ENCODE results near the gene CCNJ. TPM values are rescaled to one million over a fixed set of nuclear protein-coding genes. Genes with fewer than 3 reads are reported as not detected.

Gene CCNJ
- total and polyA plus RNA-seq, 2 of the 13 experiments (the other 11 are each of a cell fraction or from before 2014, with no cell fraction given), result 14.1 to 21.5 TPM

DNA sequence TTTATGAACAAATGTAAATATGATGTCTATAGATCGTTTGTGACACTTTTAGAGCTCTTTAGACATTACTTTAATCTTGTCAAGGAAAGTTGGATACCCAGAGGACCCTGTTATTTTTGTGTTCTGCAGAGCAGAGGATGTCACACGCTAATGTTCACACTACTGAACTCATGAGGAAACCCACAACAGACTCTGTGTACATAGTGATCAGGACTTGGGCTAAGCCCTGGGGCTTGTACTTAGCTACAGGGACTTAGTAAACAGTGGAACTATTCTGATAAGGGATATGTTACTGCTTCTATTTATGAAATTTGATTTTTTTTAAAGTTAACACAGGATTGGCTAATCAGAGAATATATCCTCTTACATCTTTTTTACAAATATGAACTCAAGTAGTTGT lies 50.6 kb downstream of the CCNJ start (continued):
- TF ChIP-seq ZNF615 (CRISPR knock-in tag; IDR thresholded peaks at IDR 0.05; ENCODE audit: borderline replicate concordance) (no peak), SIN3A (IDR thresholded peaks at IDR 0.05; ENCODE audit: borderline replicate concordance, low read depth, low read length) (no peak), PHF8 (CRISPR knock-in tag; IDR thresholded peaks at IDR 0.05) (no peak), TAF15 (IDR thresholded peaks at IDR 0.05; ENCODE audit: low read depth, low read length, poor library complexity, severe bottlenecking) (no peak), GABPA (IDR thresholded peaks at IDR 0.05; ENCODE audit: low read depth, low read length) (no peak), GABPA (CRISPR knock-in tag; IDR thresholded peaks at IDR 0.05; ENCODE audit: low read depth) (no peak; the same call in 1 of the 2 replicates), KAT2B (IDR thresholded peaks at IDR 0.05; ENCODE audit: borderline replicate concordance, low read depth, low read length) (no peak), SALL1 (CRISPR knock-in tag; IDR thresholded peaks at IDR 0.05) (peak; percentile 17; the same call in 1 of the 2 replicates), ONECUT2 (CRISPR knock-in tag; IDR thresholded peaks at IDR 0.05) (no peak), ZNF547 (CRISPR knock-in tag; IDR thresholded peaks at IDR 0.05) (no peak), NR2F1 (CRISPR knock-in tag; IDR thresholded peaks at IDR 0.05) (no peak), ARID2 (CRISPR knock-in tag; IDR thresholded peaks at IDR 0.05; ENCODE audit: borderline replicate concordance) (no peak), RXRB (CRISPR knock-in tag; IDR thresholded peaks at IDR 0.05; ENCODE audit: borderline replicate concordance) (0 out of 2 replicates have a peak, but pooled peaks have one; percentile 19), HMG20B (CRISPR knock-in tag; conservative IDR thresholded peaks at IDR 0.05) (no peak), FOXP1 (IDR thresholded peaks at IDR 0.05) (no peak), FOXP1 (CRISPR knock-in tag; IDR thresholded peaks at IDR 0.05) (peak; percentile 73), LCORL (IDR thresholded peaks at IDR 0.05) (no peak), LCORL (CRISPR knock-in tag; IDR thresholded peaks at IDR 0.05) (no peak), FOXA3 (CRISPR knock-in tag; IDR thresholded peaks at IDR 0.05) (peak; percentile 93), BRD4 (CRISPR knock-in tag; IDR thresholded peaks at IDR 0.05) (no peak), ETV5 (CRISPR knock-in tag; IDR thresholded peaks at IDR 0.05; ENCODE audit: borderline replicate concordance) (peak; percentile 13; the same call in 1 of the 2 replicates), BCL6 (CRISPR knock-in tag; IDR thresholded peaks at IDR 0.05) (peak; percentile 45; the same call in 1 of the 2 replicates), ZNF496 (CRISPR knock-in tag; IDR thresholded peaks at IDR 0.05; ENCODE audit: insufficient replicate concordance) (no peak), CREM (IDR thresholded peaks at IDR 0.05) (0 out of 2 replicates have a peak, but pooled peaks have one; percentile 25), CREM (CRISPR knock-in tag; IDR thresholded peaks at IDR 0.05) (no peak), EEA1 (CRISPR knock-in tag; IDR thresholded peaks at IDR 0.05; ENCODE audit: borderline replicate concordance) (no peak), STAG1 (CRISPR knock-in tag; IDR thresholded peaks at IDR 0.05) (no peak), MTF2 (CRISPR knock-in tag; IDR thresholded peaks at IDR 0.05; ENCODE audit: borderline replicate concordance) (no peak), ZNF3 (CRISPR knock-in tag; IDR thresholded peaks at IDR 0.05) (no peak), BRCA1 (CRISPR knock-in tag; IDR thresholded peaks at IDR 0.05) (no peak), MTA3 (CRISPR knock-in tag; IDR thresholded peaks at IDR 0.05) (no peak)
- TF ChIP-seq, protein P1, sequence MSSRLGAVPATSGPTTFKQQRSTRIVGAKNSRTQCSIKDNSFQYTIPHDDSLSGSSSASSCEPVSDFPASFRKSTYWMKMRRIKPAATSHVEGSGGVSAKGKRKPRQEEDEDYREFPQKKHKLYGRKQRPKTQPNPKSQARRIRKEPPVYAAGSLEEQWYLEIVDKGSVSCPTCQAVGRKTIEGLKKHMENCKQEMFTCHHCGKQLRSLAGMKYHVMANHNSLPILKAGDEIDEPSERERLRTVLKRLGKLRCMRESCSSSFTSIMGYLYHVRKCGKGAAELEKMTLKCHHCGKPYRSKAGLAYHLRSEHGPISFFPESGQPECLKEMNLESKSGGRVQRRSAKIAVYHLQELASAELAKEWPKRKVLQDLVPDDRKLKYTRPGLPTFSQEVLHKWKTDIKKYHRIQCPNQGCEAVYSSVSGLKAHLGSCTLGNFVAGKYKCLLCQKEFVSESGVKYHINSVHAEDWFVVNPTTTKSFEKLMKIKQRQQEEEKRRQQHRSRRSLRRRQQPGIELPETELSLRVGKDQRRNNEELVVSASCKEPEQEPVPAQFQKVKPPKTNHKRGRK (CRISPR knock-in tag; IDR thresholded peaks at IDR 0.05), result no peak
- TF ChIP-seq, protein P2, sequence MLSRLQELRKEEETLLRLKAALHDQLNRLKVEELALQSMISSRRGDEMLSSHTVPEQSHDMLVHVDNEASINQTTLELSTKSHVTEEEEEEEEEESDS (CRISPR knock-in tag; IDR thresholded peaks at IDR 0.05; ENCODE audit: borderline replicate concordance), result no peak

All from HepG2 (cell line).